ENCODE data around the gene ZNF622.

Gene ZNF622, protein sequence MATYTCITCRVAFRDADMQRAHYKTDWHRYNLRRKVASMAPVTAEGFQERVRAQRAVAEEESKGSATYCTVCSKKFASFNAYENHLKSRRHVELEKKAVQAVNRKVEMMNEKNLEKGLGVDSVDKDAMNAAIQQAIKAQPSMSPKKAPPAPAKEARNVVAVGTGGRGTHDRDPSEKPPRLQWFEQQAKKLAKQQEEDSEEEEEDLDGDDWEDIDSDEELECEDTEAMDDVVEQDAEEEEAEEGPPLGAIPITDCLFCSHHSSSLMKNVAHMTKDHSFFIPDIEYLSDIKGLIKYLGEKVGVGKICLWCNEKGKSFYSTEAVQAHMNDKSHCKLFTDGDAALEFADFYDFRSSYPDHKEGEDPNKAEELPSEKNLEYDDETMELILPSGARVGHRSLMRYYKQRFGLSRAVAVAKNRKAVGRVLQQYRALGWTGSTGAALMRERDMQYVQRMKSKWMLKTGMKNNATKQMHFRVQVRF

DNA sequence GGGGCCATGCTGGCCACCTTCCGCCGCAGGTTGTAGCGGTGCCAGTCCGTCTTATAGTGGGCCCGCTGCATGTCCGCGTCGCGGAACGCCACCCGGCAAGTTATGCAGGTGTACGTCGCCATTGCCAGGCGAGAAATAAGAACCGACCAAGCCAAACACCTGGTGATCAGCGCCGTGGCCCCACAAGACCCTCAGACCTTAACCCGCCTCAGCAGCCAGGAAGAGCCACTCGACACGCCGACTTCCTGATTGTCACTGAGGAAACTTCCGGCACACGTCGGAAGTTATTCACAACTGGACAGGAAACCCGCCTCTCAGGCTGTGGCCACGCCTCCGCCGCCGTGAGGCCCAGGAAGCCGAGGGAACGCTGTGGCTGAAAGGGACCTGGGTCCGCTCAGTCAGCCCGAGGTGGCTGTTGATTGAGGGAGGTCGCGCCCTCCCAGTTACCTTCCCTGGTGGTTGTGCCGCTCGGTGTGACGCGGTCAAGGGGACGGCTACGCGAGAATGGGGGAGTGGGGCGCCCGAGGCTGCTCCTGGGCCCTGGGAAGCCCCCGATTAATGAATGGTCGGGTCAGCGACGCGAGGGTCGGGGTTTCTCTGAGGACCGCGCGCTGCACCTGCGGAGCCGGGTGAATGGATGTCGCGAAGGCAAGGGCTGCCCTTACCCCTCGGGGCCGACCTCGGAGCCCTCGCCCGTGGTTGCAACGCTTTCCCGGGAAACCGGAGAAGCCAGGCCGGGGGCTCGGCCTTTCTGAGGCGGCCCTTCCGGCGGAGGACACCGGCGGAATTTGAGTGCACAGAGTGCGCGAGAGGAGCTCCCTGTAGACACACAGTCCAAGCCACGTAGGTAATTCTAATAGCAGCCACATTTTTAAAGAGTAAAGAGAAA, at the start of gene ZNF622:
ZNF622 (minus strand) TSS at position 257 of the 889 bp plus-strand sequence; CDS start at position 122, 135 bp downstream.
- peak; percentile 82 for DNase-seq

DNA sequence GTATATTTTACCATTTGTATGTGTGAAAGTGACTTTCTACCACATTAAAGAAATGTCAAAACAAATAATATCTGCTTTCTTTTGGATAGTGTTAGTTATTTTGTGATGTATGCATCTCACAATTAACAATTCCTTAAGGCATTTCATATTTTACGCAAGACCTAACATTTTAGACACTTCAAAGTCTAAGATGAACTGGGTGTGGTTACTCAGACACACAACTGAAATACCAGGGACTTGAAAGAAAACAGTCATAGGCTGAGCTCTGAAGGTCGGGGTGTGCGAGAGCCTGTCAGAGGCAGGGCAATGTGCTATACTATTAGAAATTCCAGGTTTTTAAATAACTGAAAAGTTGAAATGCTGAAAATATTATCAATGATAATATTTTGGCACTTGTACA, 44.5 kb upstream of the ZNF622 start:
- DNase-seq, result no peak

DNA sequence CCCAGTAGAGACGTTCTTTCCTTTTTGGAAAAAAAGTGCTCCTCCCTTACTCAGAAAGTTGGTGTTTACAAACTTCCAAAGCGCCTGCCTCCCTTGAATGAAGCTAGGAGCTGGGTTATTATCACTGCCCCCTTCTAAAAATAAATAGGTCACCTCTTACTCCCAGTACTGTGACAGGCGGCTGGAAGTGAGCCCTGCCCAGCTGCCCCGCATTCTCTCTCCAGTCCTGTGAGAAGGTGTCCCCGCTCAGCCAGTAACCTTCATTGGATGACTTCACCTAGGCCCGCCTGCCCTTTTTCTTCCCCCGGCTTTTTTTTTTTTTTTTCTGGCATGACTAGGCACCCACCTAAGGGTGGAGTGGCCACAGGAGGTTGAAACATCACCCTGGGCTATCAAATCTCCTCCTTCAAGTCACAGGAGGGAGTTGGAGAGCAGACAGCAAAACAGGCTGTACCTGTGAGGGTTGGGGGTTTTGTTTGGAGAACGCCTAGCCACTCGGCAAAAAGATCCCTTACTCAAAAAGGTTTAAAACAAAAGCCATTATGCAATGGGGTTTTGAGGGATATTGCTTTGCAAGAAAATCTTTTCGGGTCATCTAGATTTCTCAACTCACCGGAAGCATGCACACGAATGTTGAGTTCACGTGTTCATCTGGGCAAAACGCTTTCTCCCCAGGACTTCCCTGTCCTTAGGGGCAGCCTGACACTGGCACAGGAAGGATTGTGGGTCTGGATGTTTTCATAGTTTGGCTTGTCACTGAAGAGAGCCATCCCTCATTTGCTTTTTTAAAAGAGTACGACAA, 43.3 kb upstream of the ZNF622 start:
- no peak for DNase-seq

DNA sequence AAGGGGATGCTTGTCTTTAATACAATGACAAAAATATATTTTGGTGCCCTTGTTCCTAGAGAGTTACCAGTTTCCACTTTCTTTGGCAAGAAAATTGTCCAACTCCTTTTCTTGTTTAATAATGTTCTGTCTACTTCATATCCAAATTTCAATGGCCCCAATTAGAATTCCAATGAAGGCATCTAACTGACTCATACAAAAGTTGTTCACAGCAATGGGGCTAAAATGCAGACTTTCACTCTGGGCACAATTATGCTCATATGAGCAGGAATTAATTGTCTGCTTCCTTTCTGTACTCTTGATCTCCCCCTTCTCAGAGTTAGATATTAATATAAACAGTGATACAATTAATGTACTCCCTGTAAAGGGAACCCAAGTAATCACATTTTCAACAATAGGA, 42.1 kb upstream of the ZNF622 start:
- no peak for DNase-seq

DNA sequence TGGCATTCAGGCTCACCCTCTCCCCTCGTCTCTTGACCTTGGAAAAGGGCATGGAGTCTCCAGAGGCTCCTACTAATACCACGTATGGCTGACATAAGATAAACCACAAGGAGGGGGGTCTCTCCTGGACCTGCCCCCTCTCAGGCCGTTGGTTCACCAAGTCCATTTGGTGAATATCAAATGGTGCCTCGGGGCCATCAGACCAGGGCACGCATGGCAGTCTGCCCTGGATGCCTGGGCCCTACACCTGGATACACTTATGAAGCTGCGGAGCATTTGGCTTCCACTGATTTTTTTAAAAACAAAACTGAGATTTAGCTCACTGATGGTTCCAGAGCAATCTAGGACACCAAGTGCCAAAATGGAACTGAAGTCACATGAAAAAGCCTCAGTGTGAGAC, 40.3 kb upstream of the ZNF622 start:
- DNase-seq, result no peak

DNA sequence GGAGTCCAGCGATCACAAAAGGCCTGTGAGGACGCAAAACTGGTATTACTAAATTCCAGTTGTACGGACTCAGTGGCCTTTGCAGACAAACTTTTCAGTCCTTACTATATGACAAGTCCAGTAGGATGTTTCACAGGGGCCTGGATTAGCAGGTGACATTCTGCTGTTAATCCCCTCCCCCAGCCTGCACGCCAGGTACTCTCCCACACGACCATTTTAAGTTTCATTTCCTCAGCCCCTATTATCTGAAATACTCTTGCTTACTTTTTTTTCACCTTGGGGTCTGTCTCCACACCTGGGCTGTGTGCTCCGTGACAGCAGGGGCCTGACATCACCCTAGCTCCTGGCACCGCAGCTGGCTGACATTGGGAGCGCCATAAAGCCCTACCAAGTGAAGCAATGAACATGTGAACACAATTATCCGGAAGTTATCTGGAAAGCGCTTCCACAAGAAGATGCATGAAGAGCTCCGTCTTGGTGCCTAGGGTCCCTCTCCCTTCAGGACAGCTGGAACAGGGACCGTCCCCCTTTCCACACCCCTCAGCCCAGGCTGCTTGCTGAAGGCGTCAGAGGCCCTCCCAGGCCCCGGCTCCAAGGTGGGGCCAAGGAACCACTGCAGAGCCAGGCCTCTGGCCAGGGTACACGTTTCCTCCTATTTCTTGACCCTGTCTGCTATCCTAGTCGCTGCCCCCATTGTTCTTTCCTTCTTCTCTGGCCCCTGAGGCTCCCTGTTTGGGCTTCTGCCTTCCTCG, 39.7 kb upstream of the ZNF622 start:
- DNase-seq, result no peak

DNA sequence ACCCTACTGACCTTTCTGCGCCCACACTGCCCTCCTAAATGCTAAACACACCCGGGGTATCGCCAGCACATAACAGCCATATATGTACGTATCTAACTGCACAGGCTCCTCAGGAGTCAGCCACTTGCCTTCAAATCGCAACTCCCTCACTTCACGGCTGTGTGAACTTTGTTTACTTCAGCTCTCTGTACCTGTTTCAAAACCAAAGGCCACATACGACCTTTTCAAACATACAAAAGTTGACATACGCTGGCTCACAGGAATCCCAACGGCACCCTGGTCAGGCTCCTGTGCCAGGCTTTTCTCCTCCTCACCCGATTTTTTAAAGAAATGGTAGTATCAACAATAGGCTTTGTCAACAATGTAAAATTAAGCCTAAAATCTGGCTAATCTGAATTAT, 39.0 kb upstream of the ZNF622 start:
- no peak for DNase-seq

DNA sequence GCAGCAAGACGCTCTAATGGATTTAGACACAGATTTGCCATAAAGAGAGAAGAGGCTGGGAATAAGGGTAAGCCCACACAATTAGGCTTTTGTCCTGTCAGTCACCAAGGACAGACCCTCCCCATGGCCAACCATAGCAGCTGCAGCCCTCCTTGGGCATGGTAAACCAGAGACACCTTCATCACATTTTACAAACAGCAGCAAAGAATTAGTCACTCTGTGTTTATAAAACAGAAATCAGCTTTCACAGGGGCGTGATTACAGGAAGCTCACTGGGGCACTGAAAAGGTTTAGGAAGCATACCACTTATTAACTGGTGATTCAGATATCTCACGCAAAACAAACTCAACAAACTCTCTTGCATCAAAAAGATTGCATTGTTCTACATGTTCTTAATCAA, 37.3 kb upstream of the ZNF622 start:
- DNase-seq, result no peak

DNA sequence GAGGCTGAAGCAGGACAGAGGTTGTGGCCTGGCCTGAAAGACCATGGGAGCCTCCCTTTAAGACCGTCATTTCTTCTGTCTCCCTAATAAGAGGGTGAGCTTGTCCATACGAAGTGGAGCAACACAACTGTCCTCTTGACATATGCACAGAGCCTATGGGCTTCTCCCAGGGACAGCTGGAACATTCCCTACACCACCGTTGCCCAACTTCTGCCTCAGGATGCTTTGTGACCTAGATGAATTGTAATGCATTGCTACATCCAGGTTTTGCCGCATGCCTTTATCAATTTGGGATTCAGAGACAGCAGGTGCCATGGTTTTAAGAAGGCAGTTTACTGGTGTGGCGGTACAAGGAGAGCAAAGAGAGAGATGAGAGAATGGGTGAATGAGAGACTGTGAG, 34.4 kb upstream of the ZNF622 start:
- DNase-seq, result no peak

DNA sequence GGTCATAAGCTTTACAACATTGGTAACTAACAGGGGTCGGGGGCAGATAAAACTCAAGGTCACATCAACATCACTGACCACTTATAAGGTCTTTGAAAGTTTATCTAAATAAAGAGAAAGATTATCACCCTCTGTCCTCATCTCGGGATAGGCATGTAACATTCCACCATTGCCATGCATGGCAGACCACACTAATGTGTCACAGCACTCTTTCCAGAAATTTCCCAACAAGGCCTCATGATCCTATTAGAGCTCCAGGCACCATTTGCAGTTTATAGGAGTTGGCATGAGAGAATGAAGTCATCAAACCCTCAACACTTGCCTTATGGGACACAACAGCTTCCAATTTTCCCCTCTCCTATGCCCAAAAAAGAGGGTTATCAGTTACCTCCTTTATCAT, 31.9 kb upstream of the ZNF622 start:
- no peak for DNase-seq

DNA sequence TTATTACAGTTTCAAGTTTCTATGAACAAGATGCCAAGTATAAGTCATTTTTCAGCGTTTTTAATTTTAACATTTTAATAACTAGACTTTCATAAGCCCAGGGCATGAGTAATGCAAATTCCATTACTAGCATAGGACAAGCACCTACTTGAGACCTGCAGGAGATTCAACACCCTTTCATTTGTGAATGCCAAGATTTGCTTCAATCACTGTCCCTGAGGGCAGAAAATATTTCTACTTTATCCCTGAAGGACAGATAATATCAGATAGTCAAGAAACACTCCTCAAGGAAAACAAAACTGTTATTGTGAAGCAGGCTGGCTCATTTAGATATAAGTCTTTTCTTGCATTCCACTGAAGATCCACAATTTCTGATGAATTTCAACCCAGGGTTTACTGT, 27.7 kb upstream of the ZNF622 start:
- no peak for DNase-seq

DNA sequence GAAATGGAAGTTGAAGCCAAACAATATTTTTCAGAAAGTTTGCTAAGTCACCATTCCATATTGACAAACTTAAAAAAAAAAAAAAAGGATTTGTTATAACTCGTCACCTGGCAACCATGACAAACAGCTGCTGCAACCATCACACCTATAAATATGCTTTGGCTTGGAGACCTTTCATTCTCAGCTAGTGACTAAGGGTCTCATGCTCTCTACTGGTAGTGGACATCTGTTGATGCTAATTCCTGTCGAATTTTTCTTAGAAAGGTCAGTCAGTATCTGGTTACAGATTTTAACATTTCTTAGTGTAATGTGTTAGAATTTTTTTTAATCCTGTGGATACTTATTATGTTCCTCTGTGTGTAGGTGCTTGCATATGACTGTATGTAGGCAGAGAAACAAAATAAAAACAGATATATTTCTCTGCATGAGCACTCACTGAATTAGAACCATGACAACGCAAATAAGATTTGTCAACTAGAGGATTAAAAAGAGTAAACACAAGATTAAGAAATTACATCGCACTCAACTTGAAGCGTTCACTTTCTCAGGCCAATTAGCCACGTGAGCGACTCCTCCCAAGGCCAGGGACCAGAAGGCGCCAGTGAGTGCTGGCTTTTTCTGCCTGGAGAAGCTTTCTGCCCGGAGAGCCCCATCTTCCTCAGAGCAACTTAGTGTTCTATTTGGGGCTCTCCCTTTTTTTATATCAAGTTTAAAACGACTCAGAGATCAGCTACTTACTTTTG, 27.0 kb upstream of the ZNF622 start:
- DNase-seq, result no peak

DNA sequence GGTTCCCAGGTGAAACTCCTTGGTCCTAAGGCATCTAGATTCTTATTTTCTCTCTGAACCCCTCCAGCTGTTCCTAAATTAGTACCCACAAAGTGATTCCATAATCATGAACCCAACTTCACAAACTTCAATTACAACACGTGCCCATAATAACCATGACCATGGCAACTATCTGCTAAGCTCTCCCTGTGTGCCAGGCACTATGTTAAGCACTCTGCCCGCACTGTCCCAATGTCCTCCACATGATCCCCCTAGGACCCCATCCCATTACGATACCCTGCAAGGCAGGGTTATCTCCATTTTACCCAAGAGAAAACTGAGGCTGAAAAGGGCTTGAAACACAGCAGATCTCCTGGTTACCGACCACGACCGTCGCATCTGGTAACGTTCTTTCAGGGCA, 25.3 kb upstream of the ZNF622 start:
- no peak for DNase-seq

DNA sequence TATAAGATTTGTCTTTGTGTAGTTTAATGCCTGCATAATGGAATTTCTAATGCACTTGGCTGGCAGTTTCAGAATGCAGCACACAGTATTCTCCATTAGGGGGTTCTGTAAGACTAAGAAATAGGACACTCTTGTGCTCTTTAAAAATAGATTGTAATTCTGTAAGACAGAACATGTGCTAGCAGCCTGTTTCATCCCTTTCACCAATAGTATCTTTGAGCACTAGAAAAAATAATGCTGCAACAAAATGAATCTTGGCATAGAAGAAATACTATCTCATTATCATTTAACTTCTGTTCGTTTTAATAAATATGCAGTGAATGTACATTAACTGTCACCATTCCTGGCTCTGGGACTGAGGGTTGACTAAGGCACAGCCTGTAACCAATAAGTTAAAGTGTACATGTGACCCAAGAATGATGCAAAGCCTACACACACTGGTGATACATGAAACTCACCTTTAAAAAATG, 23.8 kb upstream of the ZNF622 start:
- no peak for DNase-seq

DNA sequence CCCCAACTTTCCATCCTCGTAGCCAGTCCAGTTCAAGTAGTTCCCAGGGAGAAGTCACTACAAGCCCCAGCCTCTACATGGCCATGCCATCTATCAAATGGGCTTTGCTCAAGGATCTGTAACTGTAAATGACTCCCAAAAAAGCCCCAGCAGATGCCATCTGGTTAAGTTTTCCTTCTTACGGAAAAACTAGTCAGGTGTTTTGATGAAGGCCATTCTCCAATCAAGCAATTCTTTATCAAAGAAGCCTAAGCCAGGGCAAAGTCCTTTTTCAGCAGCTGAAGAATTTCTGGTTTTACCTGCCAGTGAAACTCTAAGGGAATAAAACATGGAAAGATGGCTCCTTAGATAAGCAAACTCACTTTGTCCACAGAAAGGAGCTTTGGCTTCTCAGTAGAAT, 21.9 kb upstream of the ZNF622 start:
- DNase-seq, result no peak

DNA sequence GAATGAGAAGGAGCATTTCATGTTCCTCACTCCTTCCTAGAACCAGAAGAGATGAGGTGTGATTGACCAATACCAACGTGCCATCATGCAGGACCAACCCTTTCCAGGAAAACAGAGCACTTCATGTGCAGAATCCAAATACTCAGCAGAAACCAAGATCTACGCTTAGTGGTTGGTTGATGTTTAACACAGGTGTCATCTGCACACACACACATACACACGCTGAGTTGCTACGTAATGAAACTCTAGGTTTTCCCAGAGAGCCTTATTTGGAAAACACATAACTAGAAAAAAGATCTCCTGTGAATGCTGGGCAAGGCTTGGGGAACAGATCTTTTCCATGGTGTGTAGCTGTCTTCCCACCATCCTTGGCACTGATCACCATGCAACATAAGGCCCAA, 21.1 kb upstream of the ZNF622 start:
- no peak for DNase-seq

DNA sequence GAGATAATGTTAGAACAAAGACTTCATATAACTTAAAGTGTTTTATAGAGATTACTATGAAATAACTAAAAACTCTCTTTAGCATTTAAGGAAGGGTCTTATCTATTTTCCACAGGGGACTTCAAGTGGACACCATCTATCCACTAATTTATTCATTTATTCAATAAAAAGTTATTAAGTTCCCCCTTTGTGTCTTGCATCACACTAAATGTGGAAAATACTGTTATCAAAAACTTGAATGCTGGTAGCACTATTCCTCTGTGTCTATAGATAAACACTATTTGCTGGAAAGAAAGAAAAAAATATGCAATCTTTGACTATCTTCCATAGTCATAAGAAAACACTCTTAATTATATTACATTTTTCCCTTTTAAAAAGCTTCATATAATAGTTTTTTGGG, 20.1 kb upstream of the ZNF622 start:
- DNase-seq, result no peak

DNA sequence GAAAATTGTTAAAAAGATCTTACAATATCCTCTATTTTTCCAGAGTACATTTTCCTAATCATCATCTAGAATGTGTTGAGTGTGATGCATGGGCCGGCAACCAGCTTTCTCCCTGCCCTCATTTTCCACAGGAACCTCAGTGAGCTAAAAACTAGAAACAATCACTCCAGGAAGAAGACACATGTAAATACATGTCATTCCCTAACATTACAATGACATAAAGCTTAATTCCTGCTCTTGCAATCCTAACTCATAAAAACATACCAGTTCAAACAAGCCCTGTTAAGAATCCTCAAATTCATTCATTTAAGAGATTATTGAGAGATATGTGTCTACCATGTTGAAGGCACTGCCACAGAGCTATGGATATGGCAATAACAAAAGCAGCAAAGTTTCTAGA, 18.5 kb upstream of the ZNF622 start:
- no peak for DNase-seq

DNA sequence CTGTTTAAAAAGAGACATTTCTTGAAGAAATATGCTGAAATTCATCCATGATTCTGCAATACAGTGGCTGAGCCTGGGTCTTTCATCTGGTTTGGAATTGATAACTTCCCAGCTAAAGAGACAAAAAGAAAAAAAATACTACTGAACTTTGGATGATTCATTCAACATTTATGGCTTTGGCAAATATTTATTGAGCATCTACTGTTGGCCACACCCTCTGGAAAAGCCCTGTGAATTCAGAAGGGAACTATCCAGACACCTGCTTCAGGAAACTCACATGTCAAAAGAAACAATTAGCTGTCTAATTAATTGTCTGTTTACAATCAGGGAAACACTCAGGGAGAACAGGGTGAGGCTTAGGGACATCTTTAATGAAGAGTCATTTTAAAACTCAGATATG, 17.8 kb upstream of the ZNF622 start:
- no peak for DNase-seq

DNA sequence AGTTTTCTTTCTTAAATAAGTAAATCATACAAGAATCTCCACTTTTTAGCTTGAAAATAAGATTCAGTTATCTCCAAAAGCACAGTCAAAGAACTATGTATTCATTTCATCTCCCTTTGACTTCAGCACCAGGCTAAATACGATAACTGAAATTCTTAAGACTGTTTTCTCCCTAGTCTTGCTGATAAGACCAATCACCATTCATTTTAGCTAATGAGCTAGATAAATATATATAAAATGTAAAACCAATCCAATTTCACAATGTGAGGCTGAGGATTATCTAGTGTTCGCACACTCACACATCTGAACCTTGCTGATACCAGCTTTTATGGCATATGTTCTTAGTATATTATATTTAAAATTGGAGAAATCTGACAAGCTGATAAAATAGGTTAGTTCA, 17.3 kb upstream of the ZNF622 start:
- DNase-seq, result no peak

DNA sequence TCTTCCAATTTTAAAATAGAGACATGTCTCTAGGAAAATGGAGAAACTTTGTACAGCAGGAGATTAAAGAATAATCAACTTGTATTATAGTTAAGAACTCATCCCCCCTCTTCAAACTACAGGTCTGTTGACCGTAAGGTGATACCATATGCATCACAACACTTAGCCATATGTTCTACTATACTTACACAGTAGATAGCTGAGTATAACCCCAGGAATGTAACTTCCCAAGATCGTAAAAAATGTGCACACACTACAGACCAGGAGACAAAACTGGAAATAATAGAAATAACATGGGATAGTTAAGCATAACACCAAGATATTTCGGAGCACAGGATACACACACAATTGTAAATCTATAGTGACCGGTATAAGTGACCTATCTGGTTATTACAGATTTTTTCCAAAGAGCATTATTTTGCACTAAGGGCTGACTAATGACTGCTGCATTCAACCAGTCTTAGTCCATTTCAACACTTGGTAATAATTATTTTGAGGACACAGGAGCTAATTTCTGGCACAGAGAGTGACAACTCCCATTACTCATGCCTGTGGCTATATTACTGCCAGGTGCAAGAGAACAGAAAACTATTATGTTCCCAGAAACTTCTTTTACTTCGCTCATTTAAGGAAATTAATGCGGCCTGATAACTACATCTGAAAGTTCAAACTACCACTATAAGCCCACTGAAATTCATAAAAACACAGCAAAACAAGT, 15.4 kb upstream of the ZNF622 start:
- no peak for DNase-seq
